ENCODE data around the gene DHRS1. TPM values are rescaled to one million over a fixed set of nuclear protein-coding genes. Genes with fewer than 3 reads are reported as not detected.

DHRS1 gene
- total and polyA plus RNA-seq, 2 of the 4 experiments (the other 2 are of a cell fraction), result 15.8 to 38.6 TPM

DNA sequence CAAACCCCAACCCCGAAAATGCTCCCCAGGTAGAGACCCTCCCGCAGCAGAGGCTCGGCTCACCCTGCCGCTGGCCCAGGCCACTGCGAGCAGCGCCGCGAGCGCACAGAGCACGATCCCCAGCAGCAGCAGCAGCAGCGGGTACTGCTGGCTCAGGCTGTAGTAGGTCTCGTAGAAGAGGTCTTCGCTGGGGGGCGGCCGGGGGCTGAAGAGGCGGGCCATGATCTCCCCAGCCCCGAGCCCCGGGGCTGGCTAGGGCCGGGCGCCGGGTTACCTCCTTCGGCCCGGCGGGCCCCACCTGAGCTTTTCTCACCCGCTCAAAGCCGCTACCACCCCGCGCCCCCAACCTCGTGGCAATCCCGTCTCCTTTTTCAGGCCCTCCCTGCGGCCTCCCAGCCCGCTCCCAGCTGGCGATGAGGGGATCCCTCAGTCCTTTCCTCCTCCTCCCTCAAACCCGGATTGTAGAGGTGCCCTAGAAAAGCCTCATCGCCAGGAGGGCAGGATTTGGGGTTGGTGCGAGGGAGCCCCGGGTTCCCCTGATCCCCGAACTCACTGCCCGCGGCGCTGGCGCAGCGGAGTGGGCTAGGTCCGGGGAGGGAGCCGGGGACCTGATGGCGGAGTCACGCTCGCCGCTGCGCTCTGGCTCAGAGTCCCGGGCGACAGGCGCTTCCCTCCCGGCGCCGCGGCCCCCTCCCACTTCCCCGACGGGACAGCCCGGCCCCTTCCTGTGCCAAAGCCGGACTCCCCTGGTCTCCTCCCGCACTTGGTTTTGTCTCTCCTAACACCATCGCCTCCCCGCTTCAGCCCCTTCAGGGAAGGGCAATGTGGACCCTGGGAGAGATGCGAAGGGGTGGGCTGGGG is 35.1 kb upstream of the DHRS1 start, which contains the start of gene ADCY4:
Gene ADCY4, minus strand, starts transcription at position 641 of the 861 bp plus-strand sequence. Its CDS starts 419 bp downstream, at position 222.
- ChIA-PET POLR2A (ENCODE audit: unreplicated experiment) (no interaction called here), CTCF (interaction anchor here (0.8 to 2.9 kb wide), 5 partner anchors 15 to 102 kb away, joined by 3 to 28 read pairs (median 7); no protein-coding TSS in a partner anchor)
- Histone ChIP-seq H3K18ac (ENCODE audit: low read depth, low read length) (no peak within 1 kb of the TSS), H2AK9ac (replicated peaks; ENCODE audit: low read depth, low read length, poor library complexity) (no peak within 1 kb of the TSS), H2BK20ac (ENCODE audit: low read depth, low read length) (no peak within 1 kb of the TSS), H4K91ac (ENCODE audit: insufficient read depth, low read depth, low read length) (no peak within 1 kb of the TSS), H3K23ac (ENCODE audit: low read depth, low read length) (peak within 1 kb of the TSS; percentile 27; the same call in 1 of the 2 replicates), H4K20me1 (ENCODE audit: insufficient read depth, low read length) (no peaks in the 10 kb centered on the region), H2BK15ac (ENCODE audit: low read depth, low read length) (no peak within 1 kb of the TSS), H2BK120ac (ENCODE audit: low read depth, low read length) (no peak within 1 kb of the TSS), H3K56ac (ENCODE audit: extremely low read depth, insufficient read depth, low read length) (no peak within 1 kb of the TSS), H3K9me3 (ENCODE audit: control insufficient read depth, insufficient read depth, low read length) (no peaks in the 10 kb centered on the region; the same call in 1 of the 2 replicates), H4K5ac (ENCODE audit: low read depth, low read length) (no peak within 1 kb of the TSS), H3K79me1 (ENCODE audit: low read depth in 1 of 2, low read length in 2 of 2) (no peaks in the 10 kb centered on the region), H3K4me2 (ENCODE audit: low read depth, low read length) (peak within 1 kb of the TSS; percentile 91), H2AK5ac (ENCODE audit: low read depth, low read length) (0 out of 2 replicates have a peak within 1 kb of the TSS, but pooled peaks have one; percentile 16), H3K4me1 (ENCODE audit: control insufficient read depth, insufficient read depth, low read length) (peaks cover 3% of the 10 kb centered on the region; the same call in 1 of the 2 replicates), H3K14ac (replicated peaks; ENCODE audit: low read depth, low read length) (no peak within 1 kb of the TSS), H3K9me1 (ENCODE audit: insufficient read depth, low read length) (no peaks in the 10 kb centered on the region; the same call in 1 of the 2 replicates), H4K8ac (ENCODE audit: low read depth in 2 of 2, low read length in 2 of 2) (no peak within 1 kb of the TSS), H3K27me3 (ENCODE audit: control insufficient read depth, insufficient read depth, low read length) (peaks cover 66% of the 10 kb centered on the region), H3K36me3 (ENCODE audit: control insufficient read depth, insufficient read depth, low read length) (no peaks in the 10 kb centered on the region), H3K4ac (ENCODE audit: low read depth, low read length) (no peak within 1 kb of the TSS), H2AFZ (replicated peaks; ENCODE audit: low read length, poor library complexity) (peak within 1 kb of the TSS; percentile 76), H3K27ac (ENCODE audit: insufficient read depth, low read length) (no peak within 1 kb of the TSS), H2BK5ac (ENCODE audit: low read depth, low read length, poor library complexity, severe bottlenecking) (no peak within 1 kb of the TSS), H3K9ac (ENCODE audit: low read depth, low read length) (no peak within 1 kb of the TSS), H3K4me3 (ENCODE audit: insufficient read depth, low read depth, low read length) (peak within 1 kb of the TSS; percentile 38; the same call in 1 of the 2 replicates)
- in situ Hi-C loops (cut with MboI; ENCODE audit: low sequenced_read_pairs), result loop anchor here (5.0 kb wide), 1 partner anchor 103 kb away; no protein-coding TSS in a partner anchor
- TF ChIP-seq, protein P1, sequence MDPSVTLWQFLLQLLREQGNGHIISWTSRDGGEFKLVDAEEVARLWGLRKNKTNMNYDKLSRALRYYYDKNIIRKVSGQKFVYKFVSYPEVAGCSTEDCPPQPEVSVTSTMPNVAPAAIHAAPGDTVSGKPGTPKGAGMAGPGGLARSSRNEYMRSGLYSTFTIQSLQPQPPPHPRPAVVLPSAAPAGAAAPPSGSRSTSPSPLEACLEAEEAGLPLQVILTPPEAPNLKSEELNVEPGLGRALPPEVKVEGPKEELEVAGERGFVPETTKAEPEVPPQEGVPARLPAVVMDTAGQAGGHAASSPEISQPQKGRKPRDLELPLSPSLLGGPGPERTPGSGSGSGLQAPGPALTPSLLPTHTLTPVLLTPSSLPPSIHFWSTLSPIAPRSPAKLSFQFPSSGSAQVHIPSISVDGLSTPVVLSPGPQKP (IDR thresholded peaks at IDR 0.05; ENCODE audit: borderline replicate concordance, low read depth, low read length), result no peak
- TF ChIP-seq, protein P2, sequence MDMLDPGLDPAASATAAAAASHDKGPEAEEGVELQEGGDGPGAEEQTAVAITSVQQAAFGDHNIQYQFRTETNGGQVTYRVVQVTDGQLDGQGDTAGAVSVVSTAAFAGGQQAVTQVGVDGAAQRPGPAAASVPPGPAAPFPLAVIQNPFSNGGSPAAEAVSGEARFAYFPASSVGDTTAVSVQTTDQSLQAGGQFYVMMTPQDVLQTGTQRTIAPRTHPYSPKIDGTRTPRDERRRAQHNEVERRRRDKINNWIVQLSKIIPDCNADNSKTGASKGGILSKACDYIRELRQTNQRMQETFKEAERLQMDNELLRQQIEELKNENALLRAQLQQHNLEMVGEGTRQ (IDR thresholded peaks at IDR 0.05; ENCODE audit: low read depth, low read length), result no peak
- no peak for TF ChIP-seq RAD21 (IDR thresholded peaks at IDR 0.05; ENCODE audit: low read length)
- TF ChIP-seq NFE2L2 (IDR thresholded peaks at IDR 0.05; ENCODE audit: low read depth, low read length), result no peak
- no peak for TF ChIP-seq MXI1 (IDR thresholded peaks at IDR 0.05; ENCODE audit: borderline replicate concordance, low read depth, low read length)
- BruUV-seq (replicated peaks), result no TSS peak
- 13% methylated on average over 21 of the region's 65 CpGs; no CpG with 5 or more reads in 1 of the 2 experiments for WGBS, 2 experiments (ENCODE audit: extremely low coverage in 2 of 2, insufficient read length in 1 of 2)
- ATAC-seq (ENCODE audit: low read depth), result peak; percentile 25
- dilution Hi-C loops (cut with HindIII; ENCODE audit: low sequenced_read_pairs, unreplicated experiment), result no loop called here
- no peak for DNase-seq
- intact Hi-C loops (cut with micrococcal nuclease), result no loop called here
